ENCODE measurements around the gene BAIAP2. TPM values are rescaled to one million over a fixed set of nuclear protein-coding genes. Genes with fewer than 3 reads are reported as not detected.

BAIAP2 gene
- total and polyA plus RNA-seq, 12 donors, result 9.5 to 25.8 (median 15.6) TPM

DNA sequence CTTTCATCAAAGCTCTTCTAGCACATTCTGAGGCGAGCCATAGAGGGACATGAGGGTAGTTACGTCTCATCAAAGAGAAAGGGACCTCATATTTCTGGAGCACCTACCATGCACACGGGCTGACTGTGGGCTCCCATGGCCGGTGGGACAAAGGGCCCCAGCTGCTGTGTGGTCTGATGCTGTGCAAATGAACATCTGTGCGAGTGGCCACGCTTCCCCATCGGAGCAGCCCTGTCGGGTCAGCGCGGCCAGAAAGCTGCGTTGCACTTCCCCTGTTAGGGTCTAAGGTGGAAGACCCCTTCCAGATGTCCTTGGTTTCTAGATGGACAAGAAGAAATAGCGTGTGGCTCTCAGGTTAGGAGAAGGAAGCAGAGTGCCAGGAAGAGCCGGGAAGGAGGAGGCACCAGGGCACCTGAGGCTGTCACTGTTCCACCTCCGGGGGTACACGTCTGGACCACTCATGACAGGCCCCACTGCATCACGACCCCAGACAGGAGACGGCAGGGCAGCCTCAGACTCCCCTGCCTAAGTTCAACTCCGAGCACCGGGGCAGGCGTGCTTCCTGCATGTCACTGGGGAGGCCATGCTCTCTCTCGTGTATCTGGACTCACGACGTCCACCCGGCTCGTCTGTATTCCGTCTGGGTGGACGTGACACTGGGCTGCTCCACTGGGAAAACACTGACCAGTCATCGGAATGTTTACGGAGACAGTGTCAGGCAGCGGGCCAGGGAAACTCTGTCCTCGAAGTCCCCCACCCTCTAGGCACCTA is 8.5 kb upstream of the BAIAP2 start:
- Histone ChIP-seq H3K27me3 (peaks cover 0 to 35% (median 28%) of the 10 kb centered on the region in 7 donors), H3K9me3 (no peaks in the 10 kb centered on the region), H3K27ac (no peak overlapping the region), H3K4me3 (no peak overlapping the region), H3K4me1 (peaks cover 4 to 30% (median 19%) of the 10 kb centered on the region in 9 donors), H3K36me3 (no peaks in the 10 kb centered on the region)
- 59 to 61% methylated on average over 31 of the region's 31 CpGs for WGBS, 2 donors
- ATAC-seq (no peak), DNase-seq (no peak)
- intact Hi-C loops (cut with DNase I), result loop anchor here in 3 of 10 donors (2.0 to 10.0 kb wide), 2 partner anchors 70 to 218 kb away; no protein-coding TSS in a partner anchor
- TF ChIP-seq, protein P1, sequence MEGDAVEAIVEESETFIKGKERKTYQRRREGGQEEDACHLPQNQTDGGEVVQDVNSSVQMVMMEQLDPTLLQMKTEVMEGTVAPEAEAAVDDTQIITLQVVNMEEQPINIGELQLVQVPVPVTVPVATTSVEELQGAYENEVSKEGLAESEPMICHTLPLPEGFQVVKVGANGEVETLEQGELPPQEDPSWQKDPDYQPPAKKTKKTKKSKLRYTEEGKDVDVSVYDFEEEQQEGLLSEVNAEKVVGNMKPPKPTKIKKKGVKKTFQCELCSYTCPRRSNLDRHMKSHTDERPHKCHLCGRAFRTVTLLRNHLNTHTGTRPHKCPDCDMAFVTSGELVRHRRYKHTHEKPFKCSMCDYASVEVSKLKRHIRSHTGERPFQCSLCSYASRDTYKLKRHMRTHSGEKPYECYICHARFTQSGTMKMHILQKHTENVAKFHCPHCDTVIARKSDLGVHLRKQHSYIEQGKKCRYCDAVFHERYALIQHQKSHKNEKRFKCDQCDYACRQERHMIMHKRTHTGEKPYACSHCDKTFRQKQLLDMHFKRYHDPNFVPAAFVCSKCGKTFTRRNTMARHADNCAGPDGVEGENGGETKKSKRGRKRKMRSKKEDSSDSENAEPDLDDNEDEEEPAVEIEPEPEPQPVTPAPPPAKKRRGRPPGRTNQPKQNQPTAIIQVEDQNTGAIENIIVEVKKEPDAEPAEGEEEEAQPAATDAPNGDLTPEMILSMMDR (IDR thresholded peaks at IDR 0.05), result no peak

DNA sequence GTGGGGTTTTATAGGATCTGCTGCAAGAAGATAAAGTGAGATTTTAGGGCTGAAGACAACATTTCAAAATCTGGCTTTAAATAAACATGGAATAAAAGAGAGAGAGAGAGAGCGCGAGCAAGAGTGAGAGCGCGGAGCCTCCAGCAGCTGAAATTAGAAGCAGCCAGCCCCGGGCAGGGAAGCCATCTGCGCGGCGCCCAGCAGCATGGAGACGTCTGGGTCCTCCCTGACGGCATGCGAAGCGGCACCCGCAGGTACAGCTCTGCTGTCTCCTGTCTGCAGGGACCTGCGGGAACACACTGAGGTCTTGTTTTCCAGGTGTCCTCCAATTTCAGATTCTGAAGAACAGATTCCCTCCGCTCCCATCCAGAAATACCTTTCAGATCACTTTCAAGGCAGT is 7.9 kb upstream of the BAIAP2 start:
- no peak overlapping the region for H3K27ac ChIP-seq
- 63 to 65% methylated on average over 15 of the region's 15 CpGs for WGBS, 2 donors
- no peaks in the 10 kb centered on the region for H3K9me3 ChIP-seq
- ATAC-seq (no peak), DNase-seq (no peak)
- intact Hi-C loops (cut with DNase I), result loop anchor here in 3 of 10 donors (2.0 to 10.0 kb wide), 2 partner anchors 70 to 218 kb away; no protein-coding TSS in a partner anchor
- H3K27me3 ChIP-seq, result peaks cover 0 to 35% (median 28%) of the 10 kb centered on the region in 7 donors
- H3K4me1 ChIP-seq, result peaks cover 7 to 32% (median 22%) of the 10 kb centered on the region in 9 donors
- peaks cover 0 to 3% (median 0%) of the 10 kb centered on the region in 9 donors for H3K36me3 ChIP-seq
- H3K4me3 ChIP-seq, result no peak overlapping the region
- TF ChIP-seq, protein P1 (IDR thresholded peaks at IDR 0.05), result no peak

DNA sequence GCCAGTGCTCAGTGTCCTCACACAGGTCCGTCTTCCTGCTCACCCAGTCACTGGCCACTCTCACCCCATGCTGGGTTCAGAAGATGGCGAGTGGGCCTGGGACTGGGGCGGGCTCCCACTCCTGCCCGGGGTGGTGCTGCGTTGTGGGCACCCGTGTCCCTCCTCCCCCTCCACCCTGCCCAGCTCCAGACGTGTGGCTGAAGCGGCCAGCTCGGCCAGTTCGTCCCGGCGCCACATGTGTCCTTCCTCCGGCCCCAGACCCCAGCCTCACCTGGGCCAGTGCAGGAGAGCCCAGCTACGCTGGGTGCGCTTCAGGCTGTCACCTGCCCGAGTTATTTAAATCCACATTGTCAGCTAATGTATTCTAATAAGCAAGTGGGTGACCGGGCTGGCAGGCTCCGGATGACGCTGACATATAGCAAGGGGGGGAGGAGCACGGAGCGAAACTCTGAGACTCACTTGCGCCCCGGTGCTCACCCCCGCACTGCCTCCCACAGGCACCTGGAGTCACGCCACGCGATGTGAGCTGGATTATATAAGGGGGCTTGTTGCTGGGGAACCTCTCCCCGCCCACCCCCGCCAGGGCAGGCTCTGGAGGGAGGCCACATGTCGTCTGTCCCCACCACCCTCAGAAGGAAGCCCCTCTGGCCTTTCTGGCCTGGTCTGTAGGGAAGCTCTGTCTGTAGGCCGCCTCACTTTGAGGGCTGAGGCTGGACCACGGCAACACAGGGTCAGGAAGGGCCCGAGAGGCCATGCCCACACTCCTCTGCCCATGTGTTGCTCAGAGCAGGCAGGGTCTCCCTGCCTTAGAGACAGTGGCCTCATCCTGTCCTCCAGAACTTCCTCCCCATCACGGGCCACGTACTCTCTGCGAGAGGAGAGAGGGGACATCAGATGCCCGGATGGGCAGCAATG is 7.1 kb upstream of the BAIAP2 start:
- TF ChIP-seq, protein P1 (IDR thresholded peaks at IDR 0.05), result no peak
- peaks cover 0 to 35% (median 28%) of the 10 kb centered on the region in 7 donors for H3K27me3 ChIP-seq
- no peak overlapping the region for H3K27ac ChIP-seq
- H3K4me3 ChIP-seq, result no peak overlapping the region
- no peaks in the 10 kb centered on the region for H3K9me3 ChIP-seq
- intact Hi-C loops (cut with DNase I), result loop anchor here in 3 of 10 donors (2.0 to 10.0 kb wide), 2 partner anchors 69 to 217 kb away; no protein-coding TSS in a partner anchor
- ATAC-seq (no peak), DNase-seq (no peak)
- WGBS, 2 donors, result 61 to 65% methylated on average over 35 to 37 of the region's 37 CpGs
- peaks cover 0 to 11% (median 0%) of the 10 kb centered on the region in 9 donors for H3K36me3 ChIP-seq
- H3K4me1 ChIP-seq, result peaks cover 8 to 39% (median 28%) of the 10 kb centered on the region in 9 donors

DNA sequence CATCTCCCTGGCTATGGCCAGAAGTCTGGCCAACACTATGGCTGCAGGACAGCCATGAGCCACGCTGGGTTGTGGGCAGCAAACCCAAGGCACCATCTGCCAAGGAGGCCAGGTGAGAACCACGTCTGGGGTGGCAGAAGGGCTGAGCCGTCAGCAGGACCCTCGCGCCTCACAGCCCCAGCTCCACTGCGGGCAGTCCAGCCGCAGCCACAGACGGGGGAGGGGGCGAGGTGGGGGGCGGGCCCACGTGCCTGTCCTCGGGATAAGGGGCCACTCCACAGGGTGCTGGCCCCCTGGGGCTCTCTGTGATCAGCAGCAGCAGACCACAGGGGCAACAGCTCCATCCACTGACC is 6.5 kb upstream of the BAIAP2 start:
- Histone ChIP-seq H3K4me3 (no peak overlapping the region), H3K4me1 (peaks cover 8 to 44% (median 33%) of the 10 kb centered on the region in 9 donors), H3K27ac (no peak overlapping the region), H3K27me3 (peaks cover 0 to 35% (median 28%) of the 10 kb centered on the region in 7 donors), H3K9me3 (no peaks in the 10 kb centered on the region), H3K36me3 (peaks cover 0 to 12% (median 0%) of the 10 kb centered on the region in 9 donors)
- ATAC-seq (no peak), DNase-seq (no peak)
- TF ChIP-seq, protein P1 (IDR thresholded peaks at IDR 0.05), result no peak
- WGBS, 2 donors, result 25 to 27% methylated on average over 12 of the region's 12 CpGs
- intact Hi-C loops (cut with DNase I), result loop anchor here in 1 of 10 donors (10.0 kb wide), 1 partner anchor 216 kb away; no protein-coding TSS in a partner anchor

Measured in heart right ventricle (tissue), 16 donors.